Stomach smooth muscle (tissue), 2 donors: ENCODE results near the gene AFMID.

Experiments used
- H3K27ac ChIP-seq: one replicate; pipeline ENCODE4 v1.7.0; 2013; ENCODE audit warnings: mild to moderate bottlenecking, low read length, inconsistent platforms
- H3K27me3 ChIP-seq, 2 donors: one replicate each; pipeline ENCODE4 v1.7.0; 2013; ENCODE audit warnings: low read length in 2 of 2; ENCODE audit not compliant: insufficient read depth in 2 of 2, control insufficient read depth in 1 of 2
- H3K36me3 ChIP-seq, 2 donors: one replicate each; pipeline ENCODE4 v1.7.0; 2013; ENCODE audit warnings: low read length in 2 of 2; ENCODE audit not compliant: control insufficient read depth in 2 of 2, insufficient read depth in 2 of 2
- H3K4me1 ChIP-seq: one replicate; pipeline ENCODE4 v1.7.0; 2013; ENCODE audit warnings: low read length; ENCODE audit not compliant: control insufficient read depth, insufficient read depth
- H3K4me3 ChIP-seq, 2 donors: one replicate each; pipeline ENCODE4 v1.7.0; 2013; ENCODE audit warnings: low read length in 2 of 2
- H3K9ac ChIP-seq, 2 donors: one replicate each; pipeline ENCODE4 v1.7.0; 2013; ENCODE audit warnings: low read length in 2 of 2, mild to moderate bottlenecking in 1 of 2
- H3K9me3 ChIP-seq, 2 donors: one replicate each; pipeline ENCODE4 v1.7.0; 2013; ENCODE audit warnings: low read length in 2 of 2; ENCODE audit not compliant: control insufficient read depth in 2 of 2
- donor health status: healthy.
- donor health status: Pancreatic carcinoma.

AFMID gene

DNA sequence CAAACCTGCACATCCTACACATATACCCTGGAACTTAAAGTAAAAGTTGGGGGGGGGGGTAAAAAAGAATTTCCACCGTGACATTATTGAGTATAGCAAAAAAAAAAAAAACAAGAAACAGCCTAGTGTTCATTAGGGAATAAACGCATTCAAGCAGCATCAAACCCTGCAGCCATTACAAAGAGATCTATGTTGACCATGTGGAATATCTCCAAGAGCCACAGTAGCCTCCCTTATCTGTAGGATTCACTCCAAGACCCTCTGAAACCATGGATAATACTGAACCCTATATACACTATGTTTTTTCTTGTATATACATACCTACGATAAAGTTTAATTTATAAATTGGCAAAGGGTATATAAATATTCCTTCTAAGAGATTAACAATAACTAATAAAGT is 21.3 kb downstream of the AFMID start:
- no peaks in the 10 kb centered on the region for H3K9me3 ChIP-seq
- peaks cover 0 to 4% of the 10 kb centered on the region in 2 donors for H3K36me3 ChIP-seq
- no peak overlapping the region for H3K27ac ChIP-seq
- H3K27me3 ChIP-seq: no peaks in the 10 kb centered on the region
- no peaks in the 10 kb centered on the region for H3K4me1 ChIP-seq
- H3K9ac ChIP-seq: no peak overlapping the region
- H3K4me3 ChIP-seq: no peak overlapping the region

DNA sequence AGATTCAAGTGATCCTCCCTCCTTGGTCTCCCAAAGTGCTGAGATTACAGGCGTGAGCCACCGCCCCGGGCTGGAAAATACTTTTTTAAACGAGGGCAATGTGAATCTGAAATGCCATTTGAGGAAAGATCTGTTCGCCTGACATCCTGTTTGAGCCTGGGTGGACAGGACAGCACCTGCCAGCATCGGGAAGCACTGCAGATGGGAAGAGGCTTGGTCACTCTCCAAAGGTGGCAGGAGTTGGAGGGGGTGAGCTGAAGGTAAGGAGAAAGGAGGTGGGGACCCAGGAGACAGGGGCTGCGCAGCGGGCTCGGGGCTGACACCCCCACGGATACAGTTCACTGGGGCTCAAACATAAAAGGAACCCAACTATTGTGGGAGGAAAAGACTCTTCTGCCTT is 22.9 kb downstream of the AFMID start:
- H3K9ac ChIP-seq: no peak overlapping the region

DNA sequence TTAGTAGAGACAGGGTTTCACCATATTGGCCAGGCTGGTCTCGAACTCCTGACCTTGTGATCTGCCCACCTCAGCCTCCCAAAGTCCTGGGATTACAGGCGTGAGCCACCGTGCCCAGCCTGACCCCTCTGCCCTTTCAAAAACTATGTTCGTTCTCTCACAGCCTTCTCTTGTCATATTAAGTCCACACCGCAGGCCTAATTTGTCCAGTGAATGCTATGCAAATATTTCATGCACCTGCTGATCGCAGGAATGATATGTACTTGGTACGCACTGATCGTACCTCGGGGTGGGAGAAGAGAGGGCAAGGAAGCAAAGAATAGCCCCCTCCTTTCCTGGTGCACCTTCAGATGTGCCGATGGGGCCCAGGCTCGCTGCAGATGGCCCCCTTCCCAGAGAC is 23.9 kb downstream of the AFMID start:
- Histone ChIP-seq H3K9ac (no peak overlapping the region), H3K36me3 (no peaks in the 10 kb centered on the region), H3K9me3 (no peaks in the 10 kb centered on the region), H3K27me3 (peaks cover 0 to 5% of the 10 kb centered on the region in 2 donors), H3K4me1 (peaks cover 4% of the 10 kb centered on the region), H3K4me3 (no peak overlapping the region), H3K27ac (no peak overlapping the region)

More for the DNA sequence above, 22.9 kb downstream of the AFMID start:
- Histone ChIP-seq H3K27me3 (peaks cover 0 to 5% of the 10 kb centered on the region in 2 donors), H3K4me1 (peaks cover 4% of the 10 kb centered on the region), H3K27ac (no peak overlapping the region), H3K9me3 (no peaks in the 10 kb centered on the region), H3K36me3 (no peaks in the 10 kb centered on the region), H3K4me3 (no peak overlapping the region)

DNA sequence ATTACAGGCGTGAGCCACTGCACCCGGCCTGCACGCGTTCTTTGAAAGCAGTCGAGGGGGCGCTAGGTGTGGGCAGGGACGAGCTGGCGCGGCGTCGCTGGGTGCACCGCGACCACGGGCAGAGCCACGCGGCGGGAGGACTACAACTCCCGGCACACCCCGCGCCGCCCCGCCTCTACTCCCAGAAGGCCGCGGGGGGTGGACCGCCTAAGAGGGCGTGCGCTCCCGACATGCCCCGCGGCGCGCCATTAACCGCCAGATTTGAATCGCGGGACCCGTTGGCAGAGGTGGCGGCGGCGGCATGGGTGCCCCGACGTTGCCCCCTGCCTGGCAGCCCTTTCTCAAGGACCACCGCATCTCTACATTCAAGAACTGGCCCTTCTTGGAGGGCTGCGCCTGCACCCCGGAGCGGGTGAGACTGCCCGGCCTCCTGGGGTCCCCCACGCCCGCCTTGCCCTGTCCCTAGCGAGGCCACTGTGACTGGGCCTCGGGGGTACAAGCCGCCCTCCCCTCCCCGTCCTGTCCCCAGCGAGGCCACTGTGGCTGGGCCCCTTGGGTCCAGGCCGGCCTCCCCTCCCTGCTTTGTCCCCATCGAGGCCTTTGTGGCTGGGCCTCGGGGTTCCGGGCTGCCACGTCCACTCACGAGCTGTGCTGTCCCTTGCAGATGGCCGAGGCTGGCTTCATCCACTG is 27.0 kb downstream of the AFMID start, which contains the start of gene BIRC5:
TSS of gene BIRC5 (plus strand) at position 238 of the 690 bp plus-strand sequence. CDS start at position 302, 64 bp downstream.
- Histone ChIP-seq H3K9me3 (no peaks in the 10 kb centered on the region), H3K9ac (no peak within 1 kb of the TSS), H3K36me3 (no peaks in the 10 kb centered on the region), H3K27ac (no peak within 1 kb of the TSS), H3K27me3 (peaks cover 0 to 5% of the 10 kb centered on the region in 2 donors), H3K4me1 (peaks cover 4% of the 10 kb centered on the region), H3K4me3 (peak within 1 kb of the TSS; percentile 31 to 64)

DNA sequence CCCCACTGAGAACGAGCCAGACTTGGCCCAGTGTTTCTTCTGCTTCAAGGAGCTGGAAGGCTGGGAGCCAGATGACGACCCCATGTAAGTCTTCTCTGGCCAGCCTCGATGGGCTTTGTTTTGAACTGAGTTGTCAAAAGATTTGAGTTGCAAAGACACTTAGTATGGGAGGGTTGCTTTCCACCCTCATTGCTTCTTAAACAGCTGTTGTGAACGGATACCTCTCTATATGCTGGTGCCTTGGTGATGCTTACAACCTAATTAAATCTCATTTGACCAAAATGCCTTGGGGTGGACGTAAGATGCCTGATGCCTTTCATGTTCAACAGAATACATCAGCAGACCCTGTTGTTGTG is 27.5 kb downstream of the AFMID start:
- Histone ChIP-seq H3K27me3 (peaks cover 0 to 5% of the 10 kb centered on the region in 2 donors), H3K4me3 (no peak overlapping the region), H3K36me3 (no peaks in the 10 kb centered on the region), H3K27ac (no peak overlapping the region), H3K9me3 (no peaks in the 10 kb centered on the region), H3K9ac (no peak overlapping the region), H3K4me1 (peaks cover 4% of the 10 kb centered on the region)

DNA sequence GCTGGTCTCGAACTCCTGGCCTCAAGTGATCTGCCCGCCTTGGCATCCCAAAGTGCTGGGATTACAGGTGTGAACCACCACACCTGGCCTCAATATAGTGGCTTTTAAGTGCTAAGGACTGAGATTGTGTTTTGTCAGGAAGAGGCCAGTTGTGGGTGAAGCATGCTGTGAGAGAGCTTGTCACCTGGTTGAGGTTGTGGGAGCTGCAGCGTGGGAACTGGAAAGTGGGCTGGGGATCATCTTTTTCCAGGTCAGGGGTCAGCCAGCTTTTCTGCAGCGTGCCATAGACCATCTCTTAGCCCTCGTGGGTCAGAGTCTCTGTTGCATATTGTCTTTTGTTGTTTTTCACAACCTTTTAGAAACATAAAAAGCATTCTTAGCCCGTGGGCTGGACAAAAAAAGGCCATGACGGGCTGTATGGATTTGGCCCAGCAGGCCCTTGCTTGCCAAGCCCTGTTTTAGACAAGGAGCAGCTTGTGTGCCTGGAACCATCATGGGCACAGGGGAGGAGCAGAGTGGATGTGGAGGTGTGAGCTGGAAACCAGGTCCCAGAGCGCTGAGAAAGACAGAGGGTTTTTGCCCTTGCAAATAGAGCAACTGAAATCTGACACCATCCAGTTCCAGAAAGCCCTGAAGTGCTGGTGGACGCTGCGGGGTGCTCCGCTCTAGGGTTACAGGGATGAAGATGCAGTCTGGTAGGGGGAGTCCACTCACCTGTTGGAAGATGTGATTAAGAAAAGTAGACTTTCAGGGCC is 32.4 kb downstream of the AFMID start:
- Histone ChIP-seq H3K27ac (no peak overlapping the region), H3K9ac (no peak overlapping the region), H3K9me3 (no peaks in the 10 kb centered on the region)

DNA sequence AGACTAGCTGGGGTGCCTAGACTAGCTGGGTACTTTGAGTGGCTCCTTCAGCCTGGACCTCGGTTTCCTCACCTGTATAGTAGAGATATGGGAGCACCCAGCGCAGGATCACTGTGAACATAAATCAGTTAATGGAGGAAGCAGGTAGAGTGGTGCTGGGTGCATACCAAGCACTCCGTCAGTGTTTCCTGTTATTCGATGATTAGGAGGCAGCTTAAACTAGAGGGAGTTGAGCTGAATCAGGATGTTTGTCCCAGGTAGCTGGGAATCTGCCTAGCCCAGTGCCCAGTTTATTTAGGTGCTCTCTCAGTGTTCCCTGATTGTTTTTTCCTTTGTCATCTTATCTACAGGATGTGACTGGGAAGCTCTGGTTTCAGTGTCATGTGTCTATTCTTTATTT is 35.9 kb downstream of the AFMID start:
- H3K4me3 ChIP-seq: no peak overlapping the region
- no peaks in the 10 kb centered on the region for H3K36me3 ChIP-seq
- H3K9me3 ChIP-seq: no peaks in the 10 kb centered on the region
- no peaks in the 10 kb centered on the region for H3K4me1 ChIP-seq
- peak overlapping the region; percentile 11 for H3K27ac ChIP-seq
- H3K9ac ChIP-seq: no peak overlapping the region
- no peaks in the 10 kb centered on the region for H3K27me3 ChIP-seq

More for the DNA sequence above, 32.4 kb downstream of the AFMID start:
- Histone ChIP-seq H3K4me1 (peaks cover under 1% of the 10 kb centered on the region), H3K36me3 (no peaks in the 10 kb centered on the region), H3K27me3 (peaks cover 0 to 1% of the 10 kb centered on the region in 2 donors), H3K4me3 (no peak overlapping the region)

DNA sequence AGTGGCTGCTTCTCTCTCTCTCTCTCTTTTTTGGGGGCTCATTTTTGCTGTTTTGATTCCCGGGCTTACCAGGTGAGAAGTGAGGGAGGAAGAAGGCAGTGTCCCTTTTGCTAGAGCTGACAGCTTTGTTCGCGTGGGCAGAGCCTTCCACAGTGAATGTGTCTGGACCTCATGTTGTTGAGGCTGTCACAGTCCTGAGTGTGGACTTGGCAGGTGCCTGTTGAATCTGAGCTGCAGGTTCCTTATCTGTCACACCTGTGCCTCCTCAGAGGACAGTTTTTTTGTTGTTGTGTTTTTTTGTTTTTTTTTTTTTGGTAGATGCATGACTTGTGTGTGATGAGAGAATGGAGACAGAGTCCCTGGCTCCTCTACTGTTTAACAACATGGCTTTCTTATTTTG is 36.6 kb downstream of the AFMID start:
- Histone ChIP-seq H3K27me3 (no peaks in the 10 kb centered on the region), H3K36me3 (no peaks in the 10 kb centered on the region), H3K27ac (no peak overlapping the region), H3K9me3 (no peaks in the 10 kb centered on the region), H3K9ac (no peak overlapping the region), H3K4me3 (no peak overlapping the region), H3K4me1 (no peaks in the 10 kb centered on the region)

DNA sequence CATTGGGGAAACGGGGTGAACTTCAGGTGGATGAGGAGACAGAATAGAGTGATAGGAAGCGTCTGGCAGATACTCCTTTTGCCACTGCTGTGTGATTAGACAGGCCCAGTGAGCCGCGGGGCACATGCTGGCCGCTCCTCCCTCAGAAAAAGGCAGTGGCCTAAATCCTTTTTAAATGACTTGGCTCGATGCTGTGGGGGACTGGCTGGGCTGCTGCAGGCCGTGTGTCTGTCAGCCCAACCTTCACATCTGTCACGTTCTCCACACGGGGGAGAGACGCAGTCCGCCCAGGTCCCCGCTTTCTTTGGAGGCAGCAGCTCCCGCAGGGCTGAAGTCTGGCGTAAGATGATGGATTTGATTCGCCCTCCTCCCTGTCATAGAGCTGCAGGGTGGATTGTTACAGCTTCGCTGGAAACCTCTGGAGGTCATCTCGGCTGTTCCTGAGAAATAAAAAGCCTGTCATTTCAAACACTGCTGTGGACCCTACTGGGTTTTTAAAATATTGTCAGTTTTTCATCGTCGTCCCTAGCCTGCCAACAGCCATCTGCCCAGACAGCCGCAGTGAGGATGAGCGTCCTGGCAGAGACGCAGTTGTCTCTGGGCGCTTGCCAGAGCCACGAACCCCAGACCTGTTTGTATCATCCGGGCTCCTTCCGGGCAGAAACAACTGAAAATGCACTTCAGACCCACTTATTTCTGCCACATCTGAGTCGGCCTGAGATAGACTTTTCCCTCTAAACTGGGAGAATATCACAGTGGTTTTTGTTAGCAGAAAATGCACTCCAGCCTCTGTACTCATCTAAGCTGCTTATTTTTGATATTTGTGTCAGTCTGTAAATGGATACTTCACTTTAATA is 37.3 kb downstream of the AFMID start:
- no peaks in the 10 kb centered on the region for H3K36me3 ChIP-seq
- no peak overlapping the region for H3K27ac ChIP-seq
- H3K4me1 ChIP-seq: no peaks in the 10 kb centered on the region
- no peaks in the 10 kb centered on the region for H3K27me3 ChIP-seq
- no peaks in the 10 kb centered on the region for H3K9me3 ChIP-seq
- H3K9ac ChIP-seq: no peak overlapping the region
- H3K4me3 ChIP-seq: no peak overlapping the region

DNA sequence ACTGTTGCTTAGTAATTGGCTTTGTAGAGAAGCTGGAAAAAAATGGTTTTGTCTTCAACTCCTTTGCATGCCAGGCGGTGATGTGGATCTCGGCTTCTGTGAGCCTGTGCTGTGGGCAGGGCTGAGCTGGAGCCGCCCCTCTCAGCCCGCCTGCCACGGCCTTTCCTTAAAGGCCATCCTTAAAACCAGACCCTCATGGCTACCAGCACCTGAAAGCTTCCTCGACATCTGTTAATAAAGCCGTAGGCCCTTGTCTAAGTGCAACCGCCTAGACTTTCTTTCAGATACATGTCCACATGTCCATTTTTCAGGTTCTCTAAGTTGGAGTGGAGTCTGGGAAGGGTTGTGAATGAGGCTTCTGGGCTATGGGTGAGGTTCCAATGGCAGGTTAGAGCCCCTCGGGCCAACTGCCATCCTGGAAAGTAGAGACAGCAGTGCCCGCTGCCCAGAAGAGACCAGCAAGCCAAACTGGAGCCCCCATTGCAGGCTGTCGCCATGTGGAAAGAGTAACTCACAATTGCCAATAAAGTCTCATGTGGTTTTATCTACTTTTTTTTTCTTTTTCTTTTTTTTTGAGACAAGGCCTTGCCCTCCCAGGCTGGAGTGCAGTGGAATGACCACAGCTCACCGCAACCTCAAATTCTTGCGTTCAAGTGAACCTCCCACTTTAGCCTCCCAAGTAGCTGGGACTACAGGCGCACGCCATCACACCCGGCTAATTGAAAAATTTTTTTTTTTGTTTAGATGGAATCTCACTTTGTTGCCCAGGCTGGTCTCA is 38.1 kb downstream of the AFMID start:
- no peaks in the 10 kb centered on the region for H3K27me3 ChIP-seq
- no peaks in the 10 kb centered on the region for H3K9me3 ChIP-seq
- no peaks in the 10 kb centered on the region for H3K36me3 ChIP-seq
- H3K9ac ChIP-seq: no peak overlapping the region
- no peak overlapping the region for H3K4me3 ChIP-seq
- no peak overlapping the region for H3K27ac ChIP-seq
- no peaks in the 10 kb centered on the region for H3K4me1 ChIP-seq
